Measurements from ENCODE around the gene CCBE1. TPM values are rescaled to one million over a fixed set of nuclear protein-coding genes. Genes with fewer than 3 reads are reported as not detected.
A peak's percentile ranks its signal among the peaks of the same experiment; 100 is the strongest.

CCBE1 gene
- total RNA-seq, 1 donor = 35.3 TPM

GRCh38 chr18:59437851-59438569 lies 259.2 kb downstream of the CCBE1 start:
- no peak for TF ChIP-seq CTCF (IDR thresholded peaks at IDR 0.05; ENCODE audit: insufficient read depth, low read length)
- H3K4me3 ChIP-seq (ENCODE audit: low read depth, low read length) = no peak overlapping the region
- DNase-seq (ENCODE audit: low read depth) = no peak

GRCh38 chr18:59432803-59433597 lies 264.2 kb downstream of the CCBE1 start:
- no peak for TF ChIP-seq CTCF (IDR thresholded peaks at IDR 0.05; ENCODE audit: insufficient read depth, low read length)
- no peak for DNase-seq (ENCODE audit: low read depth)
- no peak overlapping the region for H3K4me3 ChIP-seq (ENCODE audit: low read depth, low read length)

- no peak for TF ChIP-seq CTCF (IDR thresholded peaks at IDR 0.05; ENCODE audit: insufficient read depth, low read length)
- no peak overlapping the region for H3K4me3 ChIP-seq (ENCODE audit: low read depth, low read length)
- DNase-seq (ENCODE audit: low read depth) = no peak
These were observed 266.1 kb downstream of the CCBE1 start for GRCh38 chr18:59431131-59431530.

- H3K4me3 ChIP-seq (ENCODE audit: low read depth, low read length) = no peak overlapping the region
- no peak for TF ChIP-seq CTCF (IDR thresholded peaks at IDR 0.05; ENCODE audit: insufficient read depth, low read length)
- peak; percentile 30 for DNase-seq (ENCODE audit: low read depth)
These were observed 267.6 kb downstream of the CCBE1 start for GRCh38 chr18:59429608-59430007.

- TF ChIP-seq CTCF (IDR thresholded peaks at IDR 0.05; ENCODE audit: insufficient read depth, low read length) = no peak
- DNase-seq (ENCODE audit: low read depth) = no peak
- no peak overlapping the region for H3K4me3 ChIP-seq (ENCODE audit: low read depth, low read length)
These were observed 269.2 kb downstream of the CCBE1 start for GRCh38 chr18:59428018-59428417.

- no peak for TF ChIP-seq CTCF (IDR thresholded peaks at IDR 0.05; ENCODE audit: insufficient read depth, low read length)
- DNase-seq (ENCODE audit: low read depth) = no peak
- no peak overlapping the region for H3K4me3 ChIP-seq (ENCODE audit: low read depth, low read length)
These were observed 270.4 kb downstream of the CCBE1 start for GRCh38 chr18:59426855-59427254.

All from fibroblast of the aortic adventitia (primary cell).